T-helper 17 cell (primary cell): ENCODE data around the gene TMEM240. TPM values are rescaled to one million over a fixed set of nuclear protein-coding genes. Genes with fewer than 3 reads are reported as not detected.

ENCODE experiments used
- ATAC-seq: fragments of 150-1000 bp; cut with Tn5 transposase; 2 replicates; pipeline ENCODE4 v1.10.0; 2021; ENCODE audit warnings: mild to moderate bottlenecking, moderate library complexity
- DNase-seq, 3 donors: peaks; one replicate each; pipeline versions ENCODE4 v3.0.0 to v3.0.0-alpha.2; 2020 to 2021
- H3K9me3 ChIP-seq: one replicate; pipeline ENCODE4 v1.7.0; 2013; ENCODE audit warnings: low read length, mild to moderate bottlenecking; ENCODE audit not compliant: control insufficient read depth, poor library complexity, severe bottlenecking
- H3K27ac Mint-ChIP-seq: one replicate; pipeline ENCODE4 v1.8.0; 2022; ENCODE audit warnings: mild to moderate bottlenecking, moderate library complexity, mixed read lengths
- H3K27me3 Mint-ChIP-seq: one replicate; pipeline ENCODE4 v1.8.0; 2022; ENCODE audit warnings: mixed read lengths
- H3K36me3 Mint-ChIP-seq: one replicate; pipeline ENCODE4 v1.8.0; 2022; ENCODE audit warnings: low read depth, mixed read lengths
- H3K4me1 Mint-ChIP-seq: one replicate; pipeline ENCODE4 v1.8.0; 2022; ENCODE audit warnings: mild to moderate bottlenecking, mixed read lengths
- H3K4me3 Mint-ChIP-seq: one replicate; pipeline ENCODE4 v1.8.0; 2022; ENCODE audit warnings: mild to moderate bottlenecking, moderate library complexity, mixed read lengths
- total RNA-seq, 4 donors: library from RNA in 2 of 4; stranded (reverse) in 2 of 4; gene quantifications; one replicate each; pipeline ENCODE4 v1.2.3 and lab custom pipeline; 2022 to 2026

The TMEM240 gene
- under 1 TPM in 1 of 2 donors, not detected in 1; 0.44 TPM for total RNA-seq
- total RNA-seq (lab: John Stamatoyannopoulos, UW): 0 to 0.23 reads per million in 2 donors

- DNase-seq: peak; percentile 22 to 32 (median 29)
- Mint-ChIP-seq H3K27me3 (no peaks in the 10 kb centered on the region), H3K4me1 (peaks cover 5% of the 10 kb centered on the region), H3K36me3 (no peaks in the 10 kb centered on the region), H3K4me3 (peak within 1 kb of the TSS; percentile 71), H3K27ac (no peak within 1 kb of the TSS)
- H3K9me3 ChIP-seq: no peaks in the 10 kb centered on the region
- ATAC-seq: peak; percentile 80
Observed at GRCh38 chr1:1540090-1540817, at the start of gene TMEM240. TSS of gene TMEM240 (minus strand) at chr1:1540624. CDS start at chr1:1540346, 278 bp downstream.

- no peak for ATAC-seq
- no peak overlapping the region for H3K27ac Mint-ChIP-seq
- H3K4me3 Mint-ChIP-seq: no peak overlapping the region
- H3K9me3 ChIP-seq: no peaks in the 10 kb centered on the region
- H3K36me3 Mint-ChIP-seq: no peaks in the 10 kb centered on the region
- DNase-seq: no peak
- H3K4me1 Mint-ChIP-seq: no peaks in the 10 kb centered on the region
- H3K27me3 Mint-ChIP-seq: peaks cover 24% of the 10 kb centered on the region
Observed at GRCh38 chr1:1583347-1584010, 43.1 kb upstream of the TMEM240 start.

GRCh38 chr1:1582585-1583346, 42.3 kb upstream of the TMEM240 start:
- Mint-ChIP-seq H3K4me1 (no peaks in the 10 kb centered on the region), H3K27me3 (peaks cover 24% of the 10 kb centered on the region), H3K4me3 (no peak overlapping the region), H3K36me3 (no peaks in the 10 kb centered on the region), H3K27ac (no peak overlapping the region)
- ATAC-seq (no peak), DNase-seq (no peak)
- no peaks in the 10 kb centered on the region for H3K9me3 ChIP-seq

- DNase-seq: no peak
- Mint-ChIP-seq H3K4me1 (peaks cover 8% of the 10 kb centered on the region), H3K27ac (no peak overlapping the region), H3K27me3 (peaks cover 16% of the 10 kb centered on the region), H3K4me3 (no peak overlapping the region), H3K36me3 (peaks cover 2% of the 10 kb centered on the region)
- no peaks in the 10 kb centered on the region for H3K9me3 ChIP-seq
- no peak for ATAC-seq
Observed at GRCh38 chr1:1578371-1578940, 38.0 kb upstream of the TMEM240 start.

- no peaks in the 10 kb centered on the region for H3K9me3 ChIP-seq
- Mint-ChIP-seq H3K27ac (no peak overlapping the region), H3K4me3 (no peak overlapping the region), H3K27me3 (peaks cover 9% of the 10 kb centered on the region), H3K4me1 (peaks cover 8% of the 10 kb centered on the region), H3K36me3 (peaks cover 2% of the 10 kb centered on the region)
- DNase-seq (no peak), ATAC-seq (no peak)
Observed at GRCh38 chr1:1577367-1578011, 37.1 kb upstream of the TMEM240 start.

GRCh38 chr1:1574721-1575537, 34.5 kb upstream of the TMEM240 start, which contains the start of gene SSU72:
TSS of gene SSU72 (minus strand) at chr1:1574863. CDS start at chr1:1574557, 306 bp downstream.
- peak; percentile 84 for ATAC-seq
- peaks cover 18% of the 10 kb centered on the region for H3K4me1 Mint-ChIP-seq

GRCh38 chr1:1573843-1574720, 33.7 kb upstream of the TMEM240 start:
- peak; percentile 56 to 75 (median 73) for DNase-seq
- ATAC-seq: peak; percentile 81
- H3K9me3 ChIP-seq: no peaks in the 10 kb centered on the region
- Mint-ChIP-seq H3K27me3 (no peaks in the 10 kb centered on the region), H3K4me3 (peak overlapping the region; percentile 97), H3K4me1 (peaks cover 22% of the 10 kb centered on the region), H3K36me3 (peaks cover 6% of the 10 kb centered on the region), H3K27ac (peak overlapping the region; percentile 99)

More at GRCh38 chr1:1574721-1575537, 34.5 kb upstream of the TMEM240 start, which contains the start of gene SSU72:
- Mint-ChIP-seq H3K27me3 (no peaks in the 10 kb centered on the region), H3K27ac (peak within 1 kb of the TSS; percentile 99), H3K4me3 (peak within 1 kb of the TSS; percentile 97), H3K36me3 (peaks cover 4% of the 10 kb centered on the region)
- peak; percentile 86 to 89 (median 87) for DNase-seq
- no peaks in the 10 kb centered on the region for H3K9me3 ChIP-seq

GRCh38 chr1:1569341-1569740, 28.9 kb upstream of the TMEM240 start:
- no peak for DNase-seq
- peaks cover 29% of the 10 kb centered on the region for H3K4me1 Mint-ChIP-seq
- ATAC-seq: no peak
- H3K27me3 Mint-ChIP-seq: no peaks in the 10 kb centered on the region
- H3K9me3 ChIP-seq: no peaks in the 10 kb centered on the region
- H3K4me3 Mint-ChIP-seq: no peak overlapping the region
- H3K27ac Mint-ChIP-seq: peak overlapping the region; percentile 77
- H3K36me3 Mint-ChIP-seq: peaks cover 8% of the 10 kb centered on the region

- no peak for ATAC-seq
- no peaks in the 10 kb centered on the region for H3K27me3 Mint-ChIP-seq
- peaks cover 8% of the 10 kb centered on the region for H3K36me3 Mint-ChIP-seq
- no peak for DNase-seq
- peaks cover 31% of the 10 kb centered on the region for H3K4me1 Mint-ChIP-seq
- H3K27ac Mint-ChIP-seq: peak overlapping the region; percentile 77
- H3K9me3 ChIP-seq: no peaks in the 10 kb centered on the region
- H3K4me3 Mint-ChIP-seq: no peak overlapping the region
Observed at GRCh38 chr1:1567891-1568291, 27.5 kb upstream of the TMEM240 start.

GRCh38 chr1:1567152-1567875, 26.9 kb upstream of the TMEM240 start:
- no peak for ATAC-seq
- Mint-ChIP-seq H3K36me3 (peaks cover 8% of the 10 kb centered on the region), H3K4me3 (no peak overlapping the region), H3K27me3 (no peaks in the 10 kb centered on the region), H3K4me1 (peaks cover 31% of the 10 kb centered on the region), H3K27ac (no peak overlapping the region)
- DNase-seq: no peak
- H3K9me3 ChIP-seq: no peaks in the 10 kb centered on the region

- H3K9me3 ChIP-seq: no peaks in the 10 kb centered on the region
- Mint-ChIP-seq H3K4me1 (peaks cover 26% of the 10 kb centered on the region), H3K27ac (peak overlapping the region; percentile 56), H3K27me3 (no peaks in the 10 kb centered on the region), H3K4me3 (no peak overlapping the region), H3K36me3 (peaks cover 8% of the 10 kb centered on the region)
- DNase-seq: no peak
- no peak for ATAC-seq
Observed at GRCh38 chr1:1565340-1565739, 24.9 kb upstream of the TMEM240 start.
